T follicular helper cell (primary cell): Measurements from ENCODE around the gene EIF3C.
A peak's percentile ranks its signal among the peaks of the same experiment; 100 is the strongest.
"Not testable (repeated sequence)": the region's sequence is repeated elsewhere in the genome, so short reads cannot be mapped to it uniquely, and the experiment has no call there.

Experiments
- DNase-seq: peaks from one replicate; pipeline ENCODE4 v3.0.0-alpha.2; 2020; ENCODE audit warnings: low read depth
- total RNA-seq, 2 experiments: gene quantifications; one replicate each; lab custom pipeline; 2026; lab: John Stamatoyannopoulos, UW

The EIF3C gene
- 6.9 to 19.6 reads per million in 2 experiments for total RNA-seq

- not testable (repeated sequence) for DNase-seq
Observed at GRCh38 chr16:28711220-28712083, at the start of gene EIF3C. Gene EIF3C, plus strand, starts transcription at chr16:28711464. Its CDS starts 223 bp downstream, at chr16:28711687.

- DNase-seq, result not testable (repeated sequence)
Observed at GRCh38 chr16:28666264-28666663, 45.0 kb upstream of the EIF3C start.

GRCh38 chr16:28667480-28667879 lies 43.8 kb upstream of the EIF3C start:
- DNase-seq, result not testable (repeated sequence)

- not testable (repeated sequence) for DNase-seq
Observed at GRCh38 chr16:28668199-28668598, 43.1 kb upstream of the EIF3C start.

- DNase-seq, result not testable (repeated sequence)
Observed at GRCh38 chr16:28688327-28688952, 22.8 kb upstream of the EIF3C start.

- not testable (repeated sequence) for DNase-seq
Observed at GRCh38 chr16:28689425-28689824, 21.8 kb upstream of the EIF3C start.

GRCh38 chr16:28691722-28692121 lies 19.5 kb upstream of the EIF3C start:
- DNase-seq, result not testable (repeated sequence)

GRCh38 chr16:28693257-28693950 lies 17.9 kb upstream of the EIF3C start:
- not testable (repeated sequence) for DNase-seq

GRCh38 chr16:28699792-28700191 lies 11.5 kb upstream of the EIF3C start:
- DNase-seq, result not testable (repeated sequence)

- DNase-seq, result not testable (repeated sequence)
Observed at GRCh38 chr16:28700349-28700748, 10.9 kb upstream of the EIF3C start.

- DNase-seq, result not testable (repeated sequence)
Observed at GRCh38 chr16:28701384-28701783, 9.9 kb upstream of the EIF3C start.

GRCh38 chr16:28704246-28704645 lies 7.0 kb upstream of the EIF3C start:
- DNase-seq, result not testable (repeated sequence)

- DNase-seq, result not testable (repeated sequence)
Observed at GRCh38 chr16:28722852-28723650, 11.8 kb downstream of the EIF3C start.

GRCh38 chr16:28731253-28731652 lies 20.0 kb downstream of the EIF3C start:
- not testable (repeated sequence) for DNase-seq

GRCh38 chr16:28732455-28733124 lies 21.3 kb downstream of the EIF3C start:
- DNase-seq, result not testable (repeated sequence)

GRCh38 chr16:28739787-28740186 lies 28.5 kb downstream of the EIF3C start:
- not testable (repeated sequence) for DNase-seq

GRCh38 chr16:28740631-28741030 lies 29.4 kb downstream of the EIF3C start:
- not testable (repeated sequence) for DNase-seq

GRCh38 chr16:28741295-28741694 lies 30.0 kb downstream of the EIF3C start:
- DNase-seq, result not testable (repeated sequence)

- not testable (repeated sequence) for DNase-seq
Observed at GRCh38 chr16:28746618-28747350, 35.5 kb downstream of the EIF3C start.

- peak; percentile 25 for DNase-seq
Observed at GRCh38 chr16:28749997-28750465, 38.8 kb downstream of the EIF3C start.
